Liver (tissue), 9 donors: Measurements from ENCODE around the gene ATP6V1G3. TPM values are rescaled to one million over a fixed set of nuclear protein-coding genes. Genes with fewer than 3 reads are reported as not detected.

Experiments
- DNase-seq: peaks from one replicate; pipeline ENCODE4 v3.0.0-alpha.2; 2017; ENCODE audit warnings: low spot score
- H3K27ac ChIP-seq, 2 donors: one replicate each; pipeline ENCODE4 v1.7.0; 2013; ENCODE audit warnings: inconsistent platforms in 2 of 2, low read length in 2 of 2, control low read depth in 1 of 2, low read depth in 1 of 2, mild to moderate bottlenecking in 1 of 2
- H3K27me3 ChIP-seq, 4 donors: one replicate each; pipeline versions ENCODE4 v1.6.1 to v1.7.0; 2013; ENCODE audit warnings: low read length in 3 of 4, inconsistent platforms in 1 of 4, mild to moderate bottlenecking in 1 of 4, moderate library complexity in 1 of 4; ENCODE audit not compliant: control insufficient read depth in 4 of 4, insufficient read depth in 4 of 4
- H3K36me3 ChIP-seq, 4 donors: one replicate each; pipeline versions ENCODE4 v1.6.1 to v1.7.0; 2013; ENCODE audit warnings: low read length in 3 of 4, mild to moderate bottlenecking in 3 of 4, low read depth in 1 of 4, moderate library complexity in 1 of 4; ENCODE audit not compliant: control insufficient read depth in 4 of 4, insufficient read depth in 3 of 4
- H3K4me1 ChIP-seq, 4 donors: one replicate each; pipeline versions ENCODE4 v1.6.1 to v1.7.0; 2013; ENCODE audit warnings: low read length in 3 of 4, mild to moderate bottlenecking in 3 of 4, moderate library complexity in 1 of 4; ENCODE audit not compliant: control insufficient read depth in 4 of 4, insufficient read depth in 4 of 4
- H3K4me3 ChIP-seq, 3 donors: one replicate each; pipeline versions ENCODE4 v1.6.1 to v1.7.0; 2013; ENCODE audit warnings: low read length in 3 of 3, control low read depth in 1 of 3, low read depth in 1 of 3, mild to moderate bottlenecking in 1 of 3
- H3K9ac ChIP-seq, 2 donors: one replicate each; pipeline ENCODE4 v1.7.0; 2013; ENCODE audit warnings: low read length in 2 of 2, mild to moderate bottlenecking in 2 of 2, moderate library complexity in 2 of 2, control low read depth in 1 of 2, low read depth in 1 of 2
- H3K9me3 ChIP-seq, 4 donors: one replicate each; pipeline versions ENCODE4 v1.6.1 to v1.7.0; 2013; ENCODE audit warnings: low read length in 3 of 4; ENCODE audit not compliant: control insufficient read depth in 4 of 4
- ATF3 ChIP-seq: IDR thresholded peaks from 2 replicates; pipeline ENCODE4 v1.6.1; 2016; ENCODE audit warnings: antibody characterized with exemption
- EGR1 ChIP-seq, 2 donors: IDR thresholded peaks; 2 replicates each; pipeline ENCODE4 v1.6.1; 2016 to 2018; ENCODE audit warnings: antibody characterized with exemption in 2 of 2, low read depth in 2 of 2
- FOXA1 ChIP-seq: IDR thresholded peaks from 2 replicates; pipeline ENCODE4 v1.6.1; 2016; ENCODE audit warnings: antibody characterized with exemption
- FOXA2 ChIP-seq: IDR thresholded peaks from 2 replicates; pipeline ENCODE4 v1.6.1; 2016; ENCODE audit warnings: antibody characterized with exemption
- GABPA ChIP-seq, 2 donors: IDR thresholded peaks in 1 of 2; conservative IDR thresholded peaks in 1 of 2; 2 replicates each; pipeline ENCODE4 v1.6.1; 2016; ENCODE audit warnings: antibody characterized with exemption in 2 of 2, mild to moderate bottlenecking in 1 of 2, moderate library complexity in 1 of 2
- HNF4A ChIP-seq, 2 donors: conservative IDR thresholded peaks; 2 replicates each; pipeline ENCODE4 v1.6.1; 2016; ENCODE audit warnings: antibody characterized with exemption in 2 of 2, mild to moderate bottlenecking in 2 of 2
- HNF4G ChIP-seq: IDR thresholded peaks from 2 replicates; pipeline ENCODE4 v1.6.1; 2016; ENCODE audit warnings: antibody characterized with exemption
- MAX ChIP-seq: IDR thresholded peaks from 2 replicates; pipeline ENCODE4 v1.6.1; 2016; ENCODE audit warnings: antibody characterized with exemption
- NR2F2 ChIP-seq: IDR thresholded peaks from 2 replicates; pipeline ENCODE4 v1.6.1; 2016; ENCODE audit warnings: antibody characterized with exemption
- RAD21 ChIP-seq, 2 donors: IDR thresholded peaks; 2 replicates each; pipeline ENCODE4 v1.6.1; 2016; ENCODE audit warnings: antibody characterized with exemption in 2 of 2, mild to moderate bottlenecking in 2 of 2
- RXRA ChIP-seq, 2 donors: IDR thresholded peaks; 2 replicates each; pipeline ENCODE4 v1.6.1; 2017 to 2018; ENCODE audit warnings: antibody characterized with exemption in 2 of 2, mild to moderate bottlenecking in 1 of 2
- SP1 ChIP-seq: IDR thresholded peaks from 2 replicates; pipeline ENCODE4 v1.6.1; 2018; ENCODE audit warnings: antibody characterized with exemption, mild to moderate bottlenecking
- TAF1 ChIP-seq: conservative IDR thresholded peaks from 2 replicates; pipeline ENCODE4 v1.6.1; 2016; ENCODE audit warnings: antibody characterized with exemption, mild to moderate bottlenecking
- ZBTB33 ChIP-seq: IDR thresholded peaks from 2 replicates; pipeline ENCODE4 v1.6.1; 2016; ENCODE audit warnings: antibody characterized with exemption
- WGBS: extraction: QIAGEN DNeasy Blood & Tissue Kit; methylation state at CpG from one replicate; pipeline ENCODE4 v1.1.7; 2013; 5-methylcytosine and 5-hydroxymethylcytosine counted together
- polyA plus RNA-seq, 2 donors: library from polyadenylated mRNA; stranded (reverse) in 1 of 2; unstranded in 1 of 2; fragments of 200-250 nt in 1 of 2; fragments of >200 nt in 1 of 2; fragmentation: Nextera tagmentation in 1 of 2; extraction: Ambion mirVana in 1 of 2; gene quantifications; one replicate each; pipeline versions ENCODE4 v1.2.1 to v1.2.3, GENCODE V29; 2013 to 2015
- total RNA-seq, 2 donors: library from RNA; depleted of rRNA; stranded (reverse); fragments of >200 nt; gene quantifications; one replicate each; pipeline ENCODE4 v1.2.3, GENCODE V29; 2014
- TF ChIP-seq, protein P1 (sequence below): IDR thresholded peaks from 2 replicates; pipeline ENCODE4 v1.6.1; 2016; ENCODE audit warnings: antibody characterized with exemption, mild to moderate bottlenecking
- TF ChIP-seq, protein P2 (sequence below): fragments of 150-350 bp; IDR thresholded peaks from 2 replicates; pipeline ENCODE4 v1.5.1; 2017; ENCODE audit warnings: improper control_type of control experiment, low read depth, low read length; ENCODE audit not compliant: missing input control
- donor health status: healthy.
- donor health status: healthy.
- donor health status: healthy.
- donor health status: healthy.
- donor health status: healthy.

Gene ATP6V1G3
- total and polyA plus RNA-seq, 4 donors: not detected

GRCh38 chr1:198543670-198544260, 3.3 kb upstream of the ATP6V1G3 start (continued):
- TF ChIP-seq ZBTB33 (no peak), FOXA2 (no peak), HNF4G (no peak)
- TF ChIP-seq, protein P1, sequence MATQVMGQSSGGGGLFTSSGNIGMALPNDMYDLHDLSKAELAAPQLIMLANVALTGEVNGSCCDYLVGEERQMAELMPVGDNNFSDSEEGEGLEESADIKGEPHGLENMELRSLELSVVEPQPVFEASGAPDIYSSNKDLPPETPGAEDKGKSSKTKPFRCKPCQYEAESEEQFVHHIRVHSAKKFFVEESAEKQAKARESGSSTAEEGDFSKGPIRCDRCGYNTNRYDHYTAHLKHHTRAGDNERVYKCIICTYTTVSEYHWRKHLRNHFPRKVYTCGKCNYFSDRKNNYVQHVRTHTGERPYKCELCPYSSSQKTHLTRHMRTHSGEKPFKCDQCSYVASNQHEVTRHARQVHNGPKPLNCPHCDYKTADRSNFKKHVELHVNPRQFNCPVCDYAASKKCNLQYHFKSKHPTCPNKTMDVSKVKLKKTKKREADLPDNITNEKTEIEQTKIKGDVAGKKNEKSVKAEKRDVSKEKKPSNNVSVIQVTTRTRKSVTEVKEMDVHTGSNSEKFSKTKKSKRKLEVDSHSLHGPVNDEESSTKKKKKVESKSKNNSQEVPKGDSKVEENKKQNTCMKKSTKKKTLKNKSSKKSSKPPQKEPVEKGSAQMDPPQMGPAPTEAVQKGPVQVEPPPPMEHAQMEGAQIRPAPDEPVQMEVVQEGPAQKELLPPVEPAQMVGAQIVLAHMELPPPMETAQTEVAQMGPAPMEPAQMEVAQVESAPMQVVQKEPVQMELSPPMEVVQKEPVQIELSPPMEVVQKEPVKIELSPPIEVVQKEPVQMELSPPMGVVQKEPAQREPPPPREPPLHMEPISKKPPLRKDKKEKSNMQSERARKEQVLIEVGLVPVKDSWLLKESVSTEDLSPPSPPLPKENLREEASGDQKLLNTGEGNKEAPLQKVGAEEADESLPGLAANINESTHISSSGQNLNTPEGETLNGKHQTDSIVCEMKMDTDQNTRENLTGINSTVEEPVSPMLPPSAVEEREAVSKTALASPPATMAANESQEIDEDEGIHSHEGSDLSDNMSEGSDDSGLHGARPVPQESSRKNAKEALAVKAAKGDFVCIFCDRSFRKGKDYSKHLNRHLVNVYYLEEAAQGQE: no peak

DNA sequence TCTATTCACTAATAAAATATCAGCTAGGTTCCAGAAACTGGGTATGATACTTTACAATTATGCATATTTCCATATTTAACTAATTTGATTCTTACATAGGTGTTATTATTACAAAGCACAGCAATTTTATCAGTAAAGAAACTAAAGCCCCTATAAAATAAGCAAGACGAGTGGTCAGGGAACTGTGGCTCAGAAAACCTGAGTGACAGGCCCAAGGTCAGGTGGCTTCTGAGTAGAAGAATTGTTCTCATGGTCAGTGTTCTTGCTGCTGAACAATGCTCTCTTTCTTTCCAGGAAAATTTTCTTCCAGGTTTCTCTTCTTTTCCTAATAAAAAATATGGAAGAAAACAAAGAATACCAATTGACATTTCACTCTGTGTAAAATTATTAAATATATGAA, 2.2 kb upstream of the ATP6V1G3 start:
- no peak overlapping the region for H3K27ac ChIP-seq
- DNase-seq: no peak
- H3K27me3 ChIP-seq: peaks cover 0 to 3% (median under 1%) of the 10 kb centered on the region in 4 donors
- H3K36me3 ChIP-seq: no peaks in the 10 kb centered on the region
- no peak for TF ChIP-seq HNF4A (conservative IDR thresholded peaks at IDR 0.05)
- no peak for TF ChIP-seq SP1
- no peaks in the 10 kb centered on the region for H3K4me1 ChIP-seq
- H3K9me3 ChIP-seq: no peaks in the 10 kb centered on the region
- 77% methylated on average over 1 of the region's 1 CpG for WGBS
- no peak overlapping the region for H3K9ac ChIP-seq
- H3K4me3 ChIP-seq: no peak overlapping the region

DNA sequence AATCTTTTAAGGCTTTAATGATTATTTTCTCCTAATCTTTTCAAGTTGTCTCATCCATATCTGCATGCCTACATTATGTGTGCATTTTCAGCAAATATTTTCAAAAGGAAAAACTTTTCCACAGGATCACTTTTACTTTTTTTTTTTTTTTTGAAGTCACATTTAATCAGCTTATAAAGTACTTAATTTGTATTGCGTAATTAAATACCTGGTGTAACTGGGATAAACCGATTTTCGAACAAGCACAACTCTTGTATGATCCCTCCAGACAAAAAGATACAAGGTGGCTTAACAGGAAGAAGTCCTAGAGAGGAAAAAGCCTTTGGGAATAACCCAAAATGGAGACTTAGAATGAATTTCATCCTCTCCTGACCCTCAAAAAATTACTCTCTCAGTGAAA, 1.3 kb upstream of the ATP6V1G3 start:
- Histone ChIP-seq H3K4me3 (no peak overlapping the region), H3K9ac (no peak overlapping the region), H3K9me3 (no peaks in the 10 kb centered on the region), H3K27ac (no peak overlapping the region), H3K27me3 (peaks cover 0 to 3% (median under 1%) of the 10 kb centered on the region in 4 donors), H3K4me1 (no peaks in the 10 kb centered on the region), H3K36me3 (no peaks in the 10 kb centered on the region)
- WGBS: 93% methylated on average over 3 of the region's 3 CpGs
- DNase-seq: no peak
- TF ChIP-seq HNF4G: no peak
- TF ChIP-seq TAF1: no peak
- no peak for TF ChIP-seq RAD21 (IDR thresholded peaks at IDR 0.05)
- TF ChIP-seq, protein P2, sequence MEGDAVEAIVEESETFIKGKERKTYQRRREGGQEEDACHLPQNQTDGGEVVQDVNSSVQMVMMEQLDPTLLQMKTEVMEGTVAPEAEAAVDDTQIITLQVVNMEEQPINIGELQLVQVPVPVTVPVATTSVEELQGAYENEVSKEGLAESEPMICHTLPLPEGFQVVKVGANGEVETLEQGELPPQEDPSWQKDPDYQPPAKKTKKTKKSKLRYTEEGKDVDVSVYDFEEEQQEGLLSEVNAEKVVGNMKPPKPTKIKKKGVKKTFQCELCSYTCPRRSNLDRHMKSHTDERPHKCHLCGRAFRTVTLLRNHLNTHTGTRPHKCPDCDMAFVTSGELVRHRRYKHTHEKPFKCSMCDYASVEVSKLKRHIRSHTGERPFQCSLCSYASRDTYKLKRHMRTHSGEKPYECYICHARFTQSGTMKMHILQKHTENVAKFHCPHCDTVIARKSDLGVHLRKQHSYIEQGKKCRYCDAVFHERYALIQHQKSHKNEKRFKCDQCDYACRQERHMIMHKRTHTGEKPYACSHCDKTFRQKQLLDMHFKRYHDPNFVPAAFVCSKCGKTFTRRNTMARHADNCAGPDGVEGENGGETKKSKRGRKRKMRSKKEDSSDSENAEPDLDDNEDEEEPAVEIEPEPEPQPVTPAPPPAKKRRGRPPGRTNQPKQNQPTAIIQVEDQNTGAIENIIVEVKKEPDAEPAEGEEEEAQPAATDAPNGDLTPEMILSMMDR: no peak
- no peak for TF ChIP-seq ATF3
- TF ChIP-seq HNF4A (conservative IDR thresholded peaks at IDR 0.05): no peak
- no peak for TF ChIP-seq ZBTB33
- TF ChIP-seq GABPA (IDR thresholded peaks at IDR 0.05 in 1 of 2, conservative IDR thresholded peaks at IDR 0.05 in 1 of 2): no peak
- no peak for TF ChIP-seq FOXA1
- no peak for TF ChIP-seq RXRA (IDR thresholded peaks at IDR 0.05)
- TF ChIP-seq FOXA2: no peak
- TF ChIP-seq MAX: no peak
- TF ChIP-seq NR2F2: no peak
- TF ChIP-seq, protein P1: no peak
- no peak for TF ChIP-seq EGR1 (IDR thresholded peaks at IDR 0.05; ENCODE audit: low read depth in 2 of 2)
